Measurements from ENCODE around the gene PHACTR4.

The PHACTR4 gene

DNA sequence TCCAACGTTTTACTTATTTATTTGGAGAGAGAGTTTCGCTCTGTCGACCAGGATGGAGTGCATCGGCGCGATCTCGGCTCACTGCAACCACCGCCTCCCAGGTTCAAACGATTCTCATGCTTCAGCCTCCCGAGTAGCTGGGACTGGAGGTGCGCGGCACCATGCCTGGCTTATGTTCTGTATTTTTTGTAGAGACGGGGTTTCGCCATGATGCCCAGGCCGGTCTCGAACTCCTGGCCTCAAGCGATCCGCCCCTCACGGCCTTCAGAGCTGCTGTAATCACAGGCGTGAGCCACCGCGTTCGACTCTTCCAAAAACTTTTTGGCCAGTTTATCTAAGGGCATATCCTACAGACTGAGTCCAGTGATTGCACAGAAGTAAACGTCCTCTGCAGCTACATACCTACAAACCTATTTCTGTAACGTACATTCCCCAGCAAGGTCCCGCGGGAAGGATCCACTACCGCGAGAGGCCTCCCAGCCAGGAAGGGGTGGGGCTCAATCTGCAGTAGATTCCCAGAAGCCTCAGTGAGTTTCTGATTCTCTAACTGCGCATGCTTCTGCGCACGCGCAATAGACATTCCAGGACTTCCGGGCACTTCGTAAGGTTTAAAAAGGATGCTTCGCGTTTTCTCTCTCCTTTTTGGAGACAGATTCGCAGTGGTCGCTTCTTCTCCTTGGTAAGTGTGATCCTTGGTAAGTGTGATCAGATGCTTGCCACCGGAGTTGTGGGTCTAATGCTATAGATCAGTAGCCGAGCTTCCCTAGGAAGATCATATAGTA lies 136.1 kb downstream of the PHACTR4 start, which contains the start of gene RCC1:
RCC1 (plus strand) TSS at position 638 of the 782 bp plus-strand sequence. CDS start 23,824 bp downstream, outside the sequence.
- H3K4me3 ChIP-seq (ENCODE audit: low read depth, low read length) = peak within 1 kb of the TSS; percentile 92
- peak; percentile 97 for DNase-seq (ENCODE audit: low read depth)
- TF ChIP-seq, protein P1, sequence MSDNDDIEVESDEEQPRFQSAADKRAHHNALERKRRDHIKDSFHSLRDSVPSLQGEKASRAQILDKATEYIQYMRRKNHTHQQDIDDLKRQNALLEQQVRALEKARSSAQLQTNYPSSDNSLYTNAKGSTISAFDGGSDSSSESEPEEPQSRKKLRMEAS (IDR thresholded peaks at IDR 0.05; ENCODE audit: low read depth, low read length) = no peak
- TF ChIP-seq, protein P2, sequence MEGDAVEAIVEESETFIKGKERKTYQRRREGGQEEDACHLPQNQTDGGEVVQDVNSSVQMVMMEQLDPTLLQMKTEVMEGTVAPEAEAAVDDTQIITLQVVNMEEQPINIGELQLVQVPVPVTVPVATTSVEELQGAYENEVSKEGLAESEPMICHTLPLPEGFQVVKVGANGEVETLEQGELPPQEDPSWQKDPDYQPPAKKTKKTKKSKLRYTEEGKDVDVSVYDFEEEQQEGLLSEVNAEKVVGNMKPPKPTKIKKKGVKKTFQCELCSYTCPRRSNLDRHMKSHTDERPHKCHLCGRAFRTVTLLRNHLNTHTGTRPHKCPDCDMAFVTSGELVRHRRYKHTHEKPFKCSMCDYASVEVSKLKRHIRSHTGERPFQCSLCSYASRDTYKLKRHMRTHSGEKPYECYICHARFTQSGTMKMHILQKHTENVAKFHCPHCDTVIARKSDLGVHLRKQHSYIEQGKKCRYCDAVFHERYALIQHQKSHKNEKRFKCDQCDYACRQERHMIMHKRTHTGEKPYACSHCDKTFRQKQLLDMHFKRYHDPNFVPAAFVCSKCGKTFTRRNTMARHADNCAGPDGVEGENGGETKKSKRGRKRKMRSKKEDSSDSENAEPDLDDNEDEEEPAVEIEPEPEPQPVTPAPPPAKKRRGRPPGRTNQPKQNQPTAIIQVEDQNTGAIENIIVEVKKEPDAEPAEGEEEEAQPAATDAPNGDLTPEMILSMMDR (IDR thresholded peaks at IDR 0.05; ENCODE audit: low read depth, low read length) = no peak
- TF ChIP-seq MYC (IDR thresholded peaks at IDR 0.05; ENCODE audit: low read depth, low read length) (peak; percentile 90), POLR2A (IDR thresholded peaks at IDR 0.05; ENCODE audit: extremely low read depth, insufficient read length) (peak; percentile 99)

DNA sequence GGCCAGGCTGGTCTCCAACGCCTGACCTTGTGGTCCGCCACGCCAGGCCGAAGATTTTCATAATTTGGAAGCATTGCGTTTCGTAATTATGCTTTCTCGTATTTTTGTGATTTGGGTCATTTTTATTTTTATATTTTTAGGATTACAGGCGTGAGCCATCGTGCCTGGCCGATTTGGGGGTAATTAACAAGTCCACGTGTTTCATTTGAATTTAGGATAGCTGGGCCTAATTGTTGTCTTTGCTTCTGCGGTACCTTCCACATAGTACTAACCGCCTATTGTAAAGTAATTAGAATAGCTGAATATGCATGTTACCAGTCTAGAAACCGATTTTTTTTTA lies 137.3 kb downstream of the PHACTR4 start:
- peak overlapping the region; percentile 92 for H3K4me3 ChIP-seq (ENCODE audit: low read depth, low read length)
- peak; percentile 33 for DNase-seq (ENCODE audit: low read depth)
- TF ChIP-seq, protein P1 (IDR thresholded peaks at IDR 0.05; ENCODE audit: low read depth, low read length) = peak; percentile 38; the same call in 1 of the 2 replicates
- no peak for TF ChIP-seq POLR2A (IDR thresholded peaks at IDR 0.05; ENCODE audit: extremely low read depth, insufficient read length)

DNA sequence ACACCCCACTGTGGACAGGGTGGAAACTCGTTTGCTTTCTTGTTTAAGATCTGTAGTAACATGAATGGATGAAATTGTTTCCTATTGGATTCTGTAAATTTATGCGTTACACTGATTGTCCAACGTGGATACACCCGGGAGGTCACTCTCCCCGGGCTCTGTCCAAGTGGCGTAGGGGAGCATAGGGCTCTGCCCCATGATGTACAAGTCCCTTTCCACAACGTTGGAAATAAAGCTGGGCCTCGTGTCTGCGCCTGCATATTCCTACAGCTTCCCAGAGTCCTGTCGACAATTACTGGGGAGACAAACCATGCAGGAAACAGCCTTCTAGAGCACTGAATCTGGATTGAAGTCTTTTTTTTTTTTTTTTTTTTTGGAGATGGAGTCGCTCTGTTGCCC lies 137.7 kb downstream of the PHACTR4 start:
- peak; percentile 48 for DNase-seq (ENCODE audit: low read depth)
- TF ChIP-seq, protein P2 (IDR thresholded peaks at IDR 0.05; ENCODE audit: low read depth, low read length) = no peak
- TF ChIP-seq, protein P1 (IDR thresholded peaks at IDR 0.05; ENCODE audit: low read depth, low read length) = no peak
- TF ChIP-seq MYC (IDR thresholded peaks at IDR 0.05; ENCODE audit: low read depth, low read length) (no peak), POLR2A (IDR thresholded peaks at IDR 0.05; ENCODE audit: extremely low read depth, insufficient read length) (no peak)
- peak overlapping the region; percentile 92 for H3K4me3 ChIP-seq (ENCODE audit: low read depth, low read length)

DNA sequence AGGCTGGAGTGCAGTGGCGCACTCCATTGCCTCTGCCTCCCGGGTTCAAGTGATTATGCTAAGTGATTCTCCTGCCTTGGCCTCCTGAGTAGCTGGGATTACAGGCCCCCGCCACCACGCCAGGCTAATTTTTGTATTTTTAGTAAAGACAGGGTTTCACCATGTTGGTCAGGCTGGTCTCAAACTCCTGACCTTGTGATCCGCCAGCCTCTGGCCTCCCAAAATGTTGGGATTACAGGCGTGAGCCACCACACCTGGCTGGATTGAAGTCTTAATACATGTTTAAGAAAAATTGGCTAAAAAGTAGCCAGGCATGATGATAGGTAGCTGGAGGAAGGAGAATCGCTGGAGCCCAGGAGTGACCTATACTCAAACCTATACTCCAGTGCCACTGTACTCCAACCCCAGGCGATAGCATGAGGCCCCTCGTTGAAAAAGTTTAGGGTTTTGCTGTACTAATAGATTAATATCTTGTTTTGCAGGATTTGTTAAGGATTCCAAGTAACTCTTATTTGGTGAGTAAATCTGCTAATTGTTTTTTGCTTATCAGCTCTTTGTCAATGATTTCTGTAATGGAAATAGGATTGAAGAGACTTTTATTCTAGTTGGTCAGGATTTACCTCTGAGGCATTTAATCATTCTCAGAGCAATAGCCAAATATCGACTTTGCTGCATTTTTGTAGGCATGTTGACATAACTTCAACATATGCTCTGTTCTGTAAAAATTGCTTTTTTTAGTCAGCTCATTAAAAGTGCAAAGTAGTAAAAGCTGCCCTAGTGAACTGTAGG lies 138.3 kb downstream of the PHACTR4 start:
- peak overlapping the region; percentile 92 for H3K4me3 ChIP-seq (ENCODE audit: low read depth, low read length)
- peak; percentile 37 for DNase-seq (ENCODE audit: low read depth)
- TF ChIP-seq POLR2A (IDR thresholded peaks at IDR 0.05; ENCODE audit: extremely low read depth, insufficient read length) (no peak), MYC (IDR thresholded peaks at IDR 0.05; ENCODE audit: low read depth, low read length) (no peak)
- TF ChIP-seq, protein P2 (IDR thresholded peaks at IDR 0.05; ENCODE audit: low read depth, low read length) = no peak
- TF ChIP-seq, protein P1 (IDR thresholded peaks at IDR 0.05; ENCODE audit: low read depth, low read length) = no peak

DNA sequence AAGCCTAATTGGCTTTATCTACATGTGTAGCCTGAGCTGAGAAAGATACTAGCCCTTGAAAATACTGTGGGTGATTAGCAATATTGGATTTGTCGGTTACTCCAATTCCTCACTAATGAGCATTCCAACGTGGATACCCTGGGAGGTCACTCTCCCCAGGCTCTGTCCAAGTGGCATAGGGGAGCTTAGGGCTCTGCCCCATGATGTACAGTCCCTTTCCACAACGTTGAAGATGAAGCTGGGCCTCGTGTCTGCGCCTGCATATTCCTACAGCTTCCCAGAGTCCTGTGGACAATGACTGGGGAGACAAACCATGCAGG lies 138.9 kb downstream of the PHACTR4 start:
- peak overlapping the region; percentile 92 for H3K4me3 ChIP-seq (ENCODE audit: low read depth, low read length)
- peak; percentile 44 for DNase-seq (ENCODE audit: low read depth)
- peak; percentile 18 for TF ChIP-seq POLR2A (IDR thresholded peaks at IDR 0.05; ENCODE audit: extremely low read depth, insufficient read length)
- TF ChIP-seq, protein P2 (IDR thresholded peaks at IDR 0.05; ENCODE audit: low read depth, low read length) = no peak

DNA sequence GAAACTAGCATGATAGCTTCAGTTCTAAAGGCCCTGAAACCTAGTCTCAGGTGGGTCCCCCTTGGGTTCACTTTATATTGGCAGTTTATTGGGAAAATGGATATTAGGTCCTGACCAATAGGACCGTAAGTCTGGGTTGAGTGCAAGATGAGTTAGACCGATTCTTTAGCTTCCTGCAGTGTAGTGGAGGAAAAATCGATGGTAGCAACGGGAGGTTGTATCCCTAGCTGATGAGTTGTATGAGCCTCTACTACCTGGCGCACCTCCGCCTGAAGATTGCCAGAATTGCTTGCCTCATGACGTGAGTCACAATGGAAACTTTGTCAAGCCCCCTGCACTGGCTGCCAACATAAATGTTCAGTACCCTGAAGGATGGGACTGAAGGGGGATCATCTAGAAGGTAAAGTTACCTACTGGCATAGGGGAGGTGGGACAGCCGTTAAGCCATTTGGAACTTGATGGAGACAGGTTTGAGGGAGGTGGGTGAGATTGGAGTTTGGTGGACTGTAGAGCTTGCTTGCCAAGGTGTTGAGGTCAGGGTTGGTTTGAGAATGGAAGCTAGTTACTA lies 140.2 kb downstream of the PHACTR4 start:
- TF ChIP-seq, protein P1 (IDR thresholded peaks at IDR 0.05; ENCODE audit: low read depth, low read length) = no peak
- TF ChIP-seq POLR2A (IDR thresholded peaks at IDR 0.05; ENCODE audit: extremely low read depth, insufficient read length) (no peak), MYC (IDR thresholded peaks at IDR 0.05; ENCODE audit: low read depth, low read length) (no peak)
- TF ChIP-seq, protein P2 (IDR thresholded peaks at IDR 0.05; ENCODE audit: low read depth, low read length) = no peak
- H3K4me3 ChIP-seq (ENCODE audit: low read depth, low read length) = peak overlapping the region; percentile 92
- peak; percentile 62 for DNase-seq (ENCODE audit: low read depth)
